GM12878 (cell line): Measurements from ENCODE around the gene PSMB4. TPM values are rescaled to one million over a fixed set of nuclear protein-coding genes. Genes with fewer than 3 reads are reported as not detected.

ENCODE experiments used
- ATAC-seq: fragments of 200-7000 bp; cut with Tn5 transposase; 3 replicates; pipeline ENCODE4 v1.9.1; 2020; ENCODE audit warnings: mild to moderate bottlenecking, moderate library complexity
- BruUV-seq: library from RNA; stranded (reverse); fragments of 400-500 nt; replicated peaks from 2 replicates; lab custom pipeline; 2021; lab: Mats Ljungman, UMichigan
- CTCF ChIA-PET: fragments of 300-600 bp; sonication (Branson Sonifier 250); formaldehyde crosslinking; extraction: SDS; loops from one replicate; lab custom pipeline; 2021; ENCODE audit warnings: inconsistent platforms; lab: Yijun Ruan, JAX
- POLR2A ChIA-PET: fragments of 350-600 bp; formaldehyde crosslinking; extraction: SDS; loops from one replicate; lab custom pipeline; 2021; ENCODE audit warnings: inconsistent platforms; lab: Charles Lee
- RAD21 ChIA-PET: fragments of 300-600 bp; sonication (Branson Sonifier 250); formaldehyde crosslinking; loops from one replicate; lab custom pipeline; 2023; ENCODE audit warnings: antibody characterized with exemption; ENCODE audit not compliant: unreplicated experiment; lab: Charles Lee
- SMC1A ChIA-PET: fragments of 300-600 bp; sonication (Branson Sonifier 250); formaldehyde crosslinking; loops from one replicate; lab custom pipeline; 2023; ENCODE audit not compliant: unreplicated experiment, uncharacterized antibody; lab: Charles Lee
- DNase-seq: peaks from one replicate; pipeline ENCODE4 v3.0.0-alpha.2; 2011; ENCODE audit warnings: low read depth, low spot score
- FAIRE-seq: peaks from 3 replicates; lab custom pipeline; 2011; peaks lifted over from hg19 to GRCh38; lab: Jason Lieb, UNC
- H2AFZ ChIP-seq: 2 replicates; pipeline ENCODE4 v1.6.0; 2011; ENCODE audit warnings: low read depth, low read length, control low read depth; ENCODE audit not compliant: control insufficient read depth
- H3K27ac ChIP-seq: 2 replicates; pipeline ENCODE4 v1.5.1; 2011; ENCODE audit warnings: control low read depth; ENCODE audit not compliant: control insufficient read depth, insufficient read depth
- H3K27me3 ChIP-seq, 2 experiments: replicated peaks in 1 of 2; 2 replicates each; pipeline versions ENCODE4 v1.6.0 to v1.6.1; 2011; ENCODE audit warnings: low read length in 1 of 2; ENCODE audit not compliant: control insufficient read depth in 2 of 2, insufficient read depth in 2 of 2
- H3K36me3 ChIP-seq, 2 experiments: 2 replicates each; pipeline ENCODE4 v1.5.1; 2011; ENCODE audit warnings: low read length in 1 of 2; ENCODE audit not compliant: control insufficient read depth in 2 of 2, insufficient read depth in 2 of 2
- H3K4me1 ChIP-seq: 2 replicates; pipeline ENCODE4 v1.6.1; 2011; ENCODE audit warnings: mild to moderate bottlenecking, low read length, moderate library complexity, mixed read lengths; ENCODE audit not compliant: control insufficient read depth, insufficient read depth
- H3K4me2 ChIP-seq: 2 replicates; pipeline ENCODE4 v1.6.0; 2011; ENCODE audit warnings: control low read depth; ENCODE audit not compliant: control insufficient read depth, insufficient read depth
- H3K4me3 ChIP-seq: fragments of 200-600 bp; sonication (generic); 2 replicates; pipeline ENCODE4 v1.5.1; 2016
- H3K79me2 ChIP-seq: 2 replicates; pipeline ENCODE4 v1.6.0; 2011; ENCODE audit warnings: low read length; ENCODE audit not compliant: control insufficient read depth, insufficient read depth
- H3K9ac ChIP-seq: 2 replicates; pipeline ENCODE4 v1.8.0; 2011; ENCODE audit warnings: low read length, control low read depth, mixed read lengths; ENCODE audit not compliant: control insufficient read depth, insufficient read depth
- H3K9me3 ChIP-seq: replicated peaks from 3 replicates; pipeline ENCODE4 v1.5.1; 2011; ENCODE audit warnings: mild to moderate bottlenecking, low read length; ENCODE audit not compliant: control insufficient read depth, insufficient read depth
- H4K20me1 ChIP-seq: 2 replicates; pipeline ENCODE4 v1.6.0; 2011; ENCODE audit not compliant: control insufficient read depth, insufficient read depth
- BACH1 ChIP-seq: fragments of 450-650 bp; IDR thresholded peaks from 2 replicates; pipeline ENCODE4 v1.6.1; 2017; ENCODE audit warnings: mild to moderate bottlenecking, borderline replicate concordance
- EP300 ChIP-seq, 2 experiments: fragments of 150-350 bp in 1 of 2; IDR thresholded peaks; 2 replicates each; pipeline ENCODE4 v1.6.1; 2011 to 2012; ENCODE audit warnings: low read depth in 2 of 2, low read length in 2 of 2, borderline replicate concordance in 1 of 2, improper control_type of control experiment in 1 of 2, inconsistent platforms in 1 of 2; ENCODE audit not compliant: control insufficient read depth in 1 of 2
- HDAC2 ChIP-seq: fragments of 200-600 bp; sonication (generic); IDR thresholded peaks from 2 replicates; pipeline ENCODE4 v1.6.1; 2017
- MTA2 ChIP-seq: fragments of 450-650 bp; IDR thresholded peaks from 2 replicates; pipeline ENCODE4 v1.6.1; 2016; ENCODE audit warnings: low read depth, mild to moderate bottlenecking, moderate library complexity
- MYC ChIP-seq: IDR thresholded peaks from 2 replicates; pipeline ENCODE4 v1.6.1; 2011; ENCODE audit warnings: mild to moderate bottlenecking, low read length, moderate library complexity, inconsistent platforms; ENCODE audit not compliant: insufficient read depth, insufficient replicate concordance, insufficient read length, severe bottlenecking
- PAX5 ChIP-seq: IDR thresholded peaks from 2 replicates; pipeline ENCODE4 v1.6.1; 2011; ENCODE audit warnings: low read depth, low read length, borderline replicate concordance
- RUNX3 ChIP-seq: IDR thresholded peaks from 2 replicates; pipeline ENCODE4 v1.6.1; 2012; ENCODE audit warnings: low read length, inconsistent platforms
- TBL1XR1 ChIP-seq: IDR thresholded peaks from 2 replicates; pipeline ENCODE4 v1.6.1; 2012; ENCODE audit warnings: low read depth, low read length, improper control_type of control experiment
- ZNF24 ChIP-seq: fragments of 450-650 bp; IDR thresholded peaks from 2 replicates; pipeline ENCODE4 v1.6.1; 2017; ENCODE audit warnings: antibody characterized with exemption, mild to moderate bottlenecking
- WGBS: methylation state at CpG from one replicate; pipeline ENCODE4 v1.1.6; 2016; ENCODE audit warnings: low lambda C conversion rate; ENCODE audit not compliant: insufficient replicate concordance, insufficient coverage; ENCODE audit errors: missing lambda C conversion rate; 5-methylcytosine and 5-hydroxymethylcytosine counted together
- in situ Hi-C: fragments of 300-500 bp; cut with MboI; formaldehyde crosslinking; loops from 9 replicates; pipeline ENCODE4 v1.14.3; 2018; ENCODE audit warnings: mixed read lengths
- intact Hi-C: fragments of 100-400 bp; cut with micrococcal nuclease; formaldehyde crosslinking; loops from one replicate; pipeline ENCODE4 v1.14.2; 2022; ENCODE audit not compliant: unreplicated experiment
- polyA plus RNA-seq, 11 experiments: library from polyadenylated mRNA; depleted of rRNA in 4 of 11; unstranded in 6 of 11; stranded (reverse) in 5 of 11; fragments of >200 nt; fragmentation: Nextera tagmentation in 4 of 11; fragmentation: Illumina TruSeq in 1 of 11; extraction: Ambion mirVana in 4 of 11; extraction: Trizol in 1 of 11; gene quantifications; 1 replicate in 1 of 11; 2 replicates in 10 of 11; pipeline versions ENCODE4 v1.2.1 to v1.2.3, GENCODE V29; 2011 to 2016; ENCODE audit warnings: inconsistent platforms in 2 of 11, missing spikeins in 2 of 11, low read depth in 1 of 11
- total RNA-seq, 4 experiments: library from RNA; depleted of rRNA in 3 of 4; stranded (reverse); fragments of >200 nt in 3 of 4; fragmentation: Illumina TruSeq in 1 of 4; extraction: Trizol in 1 of 4; gene quantifications; 2 replicates each; pipeline versions ENCODE4 v1.2.1 to v1.2.3, GENCODE V29; 2013 to 2021
- TF ChIP-seq, protein P1 (sequence below): IDR thresholded peaks from 2 replicates; pipeline ENCODE4 v1.6.1; 2012; ENCODE audit warnings: low read length, inconsistent platforms
- TF ChIP-seq, protein P2 (sequence below): fragments of 450-650 bp; IDR thresholded peaks from 2 replicates; pipeline ENCODE4 v1.6.1; 2017; ENCODE audit warnings: mild to moderate bottlenecking, low read depth, inconsistent platforms; ENCODE audit not compliant: poor library complexity, severe bottlenecking

Gene PSMB4
- total and polyA plus RNA-seq, 10 of the 15 experiments (the other 5 are each of a cell fraction or from before 2014, with no cell fraction given): 278 to 610 (median 421) TPM

DNA sequence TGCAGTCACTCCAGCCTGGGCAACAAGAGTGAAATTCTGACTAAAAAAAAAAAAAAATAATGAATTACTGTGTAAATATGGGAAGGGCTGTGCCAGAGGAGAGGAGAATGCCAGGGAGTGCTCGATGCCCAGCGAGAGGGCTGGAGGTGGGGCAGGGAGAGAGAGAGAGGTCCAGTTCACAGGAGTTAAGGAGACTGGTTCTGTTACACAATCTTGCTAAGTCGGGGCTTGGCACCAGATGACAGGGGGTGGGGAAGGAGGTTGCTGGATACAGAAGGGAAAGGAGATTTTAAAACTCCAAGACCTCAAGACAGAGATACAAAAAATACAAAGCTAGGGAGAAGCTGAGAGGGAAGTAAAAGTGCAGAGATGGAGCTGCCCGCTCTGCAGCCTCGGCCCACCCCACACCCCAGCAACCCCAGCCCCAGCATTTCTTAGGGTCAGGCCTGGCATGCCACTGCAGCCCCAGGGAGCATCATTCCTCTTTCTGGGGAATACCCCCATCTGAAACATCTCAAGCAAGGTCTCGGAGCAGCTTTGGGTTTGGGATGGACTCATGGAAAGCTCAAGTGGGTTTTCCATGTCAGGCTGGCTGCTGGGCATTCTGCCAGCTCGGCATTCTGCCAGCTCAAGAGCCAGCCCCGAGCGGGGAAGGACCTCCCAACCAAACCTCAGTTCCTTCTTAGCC, 27.9 kb upstream of the PSMB4 start:
- FAIRE-seq: no peak
- Histone ChIP-seq H3K27ac (no peak overlapping the region), H3K79me2 (no peaks in the 10 kb centered on the region), H3K27me3 (no peaks in the 10 kb centered on the region), H3K4me1 (no peaks in the 10 kb centered on the region), H3K9me3 (no peaks in the 10 kb centered on the region), H3K4me2 (no peak overlapping the region), H3K9ac (no peak overlapping the region), H2AFZ (no peak overlapping the region), H4K20me1 (no peaks in the 10 kb centered on the region), H3K4me3 (no peak overlapping the region), H3K36me3 (no peaks in the 10 kb centered on the region)
- POLR2A ChIA-PET: no interaction called here
- BruUV-seq: no TSS peak
- no peak for ATAC-seq
- no peak for DNase-seq
- TF ChIP-seq ZNF24: no peak
- no peak for TF ChIP-seq MTA2
- TF ChIP-seq TBL1XR1: no peak
- no peak for TF ChIP-seq HDAC2
- TF ChIP-seq MYC: no peak
- no peak for TF ChIP-seq PAX5
- TF ChIP-seq, protein P1, sequence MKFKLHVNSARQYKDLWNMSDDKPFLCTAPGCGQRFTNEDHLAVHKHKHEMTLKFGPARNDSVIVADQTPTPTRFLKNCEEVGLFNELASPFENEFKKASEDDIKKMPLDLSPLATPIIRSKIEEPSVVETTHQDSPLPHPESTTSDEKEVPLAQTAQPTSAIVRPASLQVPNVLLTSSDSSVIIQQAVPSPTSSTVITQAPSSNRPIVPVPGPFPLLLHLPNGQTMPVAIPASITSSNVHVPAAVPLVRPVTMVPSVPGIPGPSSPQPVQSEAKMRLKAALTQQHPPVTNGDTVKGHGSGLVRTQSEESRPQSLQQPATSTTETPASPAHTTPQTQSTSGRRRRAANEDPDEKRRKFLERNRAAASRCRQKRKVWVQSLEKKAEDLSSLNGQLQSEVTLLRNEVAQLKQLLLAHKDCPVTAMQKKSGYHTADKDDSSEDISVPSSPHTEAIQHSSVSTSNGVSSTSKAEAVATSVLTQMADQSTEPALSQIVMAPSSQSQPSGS: no peak
- TF ChIP-seq RUNX3: no peak
- TF ChIP-seq, protein P2, sequence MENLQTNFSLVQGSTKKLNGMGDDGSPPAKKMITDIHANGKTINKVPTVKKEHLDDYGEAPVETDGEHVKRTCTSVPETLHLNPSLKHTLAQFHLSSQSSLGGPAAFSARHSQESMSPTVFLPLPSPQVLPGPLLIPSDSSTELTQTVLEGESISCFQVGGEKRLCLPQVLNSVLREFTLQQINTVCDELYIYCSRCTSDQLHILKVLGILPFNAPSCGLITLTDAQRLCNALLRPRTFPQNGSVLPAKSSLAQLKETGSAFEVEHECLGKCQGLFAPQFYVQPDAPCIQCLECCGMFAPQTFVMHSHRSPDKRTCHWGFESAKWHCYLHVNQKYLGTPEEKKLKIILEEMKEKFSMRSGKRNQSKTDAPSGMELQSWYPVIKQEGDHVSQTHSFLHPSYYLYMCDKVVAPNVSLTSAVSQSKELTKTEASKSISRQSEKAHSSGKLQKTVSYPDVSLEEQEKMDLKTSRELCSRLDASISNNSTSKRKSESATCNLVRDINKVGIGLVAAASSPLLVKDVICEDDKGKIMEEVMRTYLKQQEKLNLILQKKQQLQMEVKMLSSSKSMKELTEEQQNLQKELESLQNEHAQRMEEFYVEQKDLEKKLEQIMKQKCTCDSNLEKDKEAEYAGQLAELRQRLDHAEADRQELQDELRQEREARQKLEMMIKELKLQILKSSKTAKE: no peak
- TF ChIP-seq EP300 (IDR thresholded peaks at IDR 0.05; ENCODE audit: borderline replicate concordance in 1 of 2, control insufficient read depth in 1 of 2, low read depth in 2 of 2, low read length in 2 of 2): no peak
- TF ChIP-seq BACH1: no peak
- RAD21 ChIA-PET: no interaction called here
- intact Hi-C loops (no loop called here), in situ Hi-C loops (no loop called here)
- WGBS: 51% methylated on average over 9 of the region's 9 CpGs
- SMC1A ChIA-PET: interaction anchor here (0.7 to 1.3 kb wide), 2 partner anchors 27 to 31 kb away, joined by 3 to 4 read pairs; no protein-coding TSS in a partner anchor
- CTCF ChIA-PET: interaction anchor here (1.7 kb wide), 1 partner anchor 27 kb away, joined by 4 read pairs; no protein-coding TSS in a partner anchor
